OCI-LY3 (cell line): ENCODE data around the gene PDZK1.
"Not testable (repeated sequence)": the region's sequence is repeated elsewhere in the genome, so short reads cannot be mapped to it uniquely, and the experiment has no call there.

ENCODE experiments used
- EZH2phosphoT487 ChIP-seq: fragments of 200-600 bp; shearing (Covaris generic); IDR thresholded peaks from 2 replicates; pipeline ENCODE4 v1.6.1; 2018; ENCODE audit warnings: antibody characterized with exemption, mixed run types, low read depth
- TF ChIP-seq, protein P1 (sequence below): fragments of 200-600, 300-600 bp; sonication (generic); IDR thresholded peaks from 2 replicates; pipeline ENCODE4 v1.5.1; 2014; ENCODE audit warnings: antibody characterized with exemption, low read length, low read depth

DNA sequence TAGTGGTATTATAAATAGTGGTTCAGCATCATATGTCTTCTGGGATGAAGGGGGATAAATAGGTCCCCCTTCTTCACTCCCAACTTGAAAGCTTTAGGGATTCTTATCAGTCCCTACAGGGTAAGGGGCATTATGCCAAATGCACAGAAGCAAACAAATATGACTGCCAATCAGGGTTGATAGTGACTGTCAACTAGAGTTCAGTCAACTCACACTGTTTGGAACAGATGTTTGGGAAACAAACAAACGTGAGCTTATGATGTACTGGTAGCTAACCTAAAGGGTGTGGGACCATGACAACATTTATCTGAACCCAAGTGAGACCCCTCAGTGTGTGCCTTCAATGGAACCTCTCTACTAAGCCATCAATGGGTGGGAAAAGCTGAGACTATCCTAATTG, 34.0 kb downstream of the PDZK1 start:
- TF ChIP-seq, protein P1, sequence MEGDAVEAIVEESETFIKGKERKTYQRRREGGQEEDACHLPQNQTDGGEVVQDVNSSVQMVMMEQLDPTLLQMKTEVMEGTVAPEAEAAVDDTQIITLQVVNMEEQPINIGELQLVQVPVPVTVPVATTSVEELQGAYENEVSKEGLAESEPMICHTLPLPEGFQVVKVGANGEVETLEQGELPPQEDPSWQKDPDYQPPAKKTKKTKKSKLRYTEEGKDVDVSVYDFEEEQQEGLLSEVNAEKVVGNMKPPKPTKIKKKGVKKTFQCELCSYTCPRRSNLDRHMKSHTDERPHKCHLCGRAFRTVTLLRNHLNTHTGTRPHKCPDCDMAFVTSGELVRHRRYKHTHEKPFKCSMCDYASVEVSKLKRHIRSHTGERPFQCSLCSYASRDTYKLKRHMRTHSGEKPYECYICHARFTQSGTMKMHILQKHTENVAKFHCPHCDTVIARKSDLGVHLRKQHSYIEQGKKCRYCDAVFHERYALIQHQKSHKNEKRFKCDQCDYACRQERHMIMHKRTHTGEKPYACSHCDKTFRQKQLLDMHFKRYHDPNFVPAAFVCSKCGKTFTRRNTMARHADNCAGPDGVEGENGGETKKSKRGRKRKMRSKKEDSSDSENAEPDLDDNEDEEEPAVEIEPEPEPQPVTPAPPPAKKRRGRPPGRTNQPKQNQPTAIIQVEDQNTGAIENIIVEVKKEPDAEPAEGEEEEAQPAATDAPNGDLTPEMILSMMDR, result not testable (repeated sequence)
- not testable (repeated sequence) for TF ChIP-seq EZH2phosphoT487
